NCI-H524 treated with DMSO at 0.1 percent for 48 hours (cell line): ENCODE data around the gene PDE4D.

Source experiments
- DNase-seq: peaks from one replicate; lab custom pipeline; 2025; lab: John Stamatoyannopoulos, UW

Gene PDE4D

GRCh38 chr5:59282726-59283125, 610.8 kb downstream of the PDE4D start:
- DNase-seq, result no peak

- no peak for DNase-seq
These were observed 613.5 kb downstream of the PDE4D start for GRCh38 chr5:59279979-59280378.

GRCh38 chr5:59276917-59277372, 616.6 kb downstream of the PDE4D start:
- DNase-seq, result no peak

- no peak for DNase-seq
These were observed 617.2 kb downstream of the PDE4D start for GRCh38 chr5:59276325-59276675.

DNA sequence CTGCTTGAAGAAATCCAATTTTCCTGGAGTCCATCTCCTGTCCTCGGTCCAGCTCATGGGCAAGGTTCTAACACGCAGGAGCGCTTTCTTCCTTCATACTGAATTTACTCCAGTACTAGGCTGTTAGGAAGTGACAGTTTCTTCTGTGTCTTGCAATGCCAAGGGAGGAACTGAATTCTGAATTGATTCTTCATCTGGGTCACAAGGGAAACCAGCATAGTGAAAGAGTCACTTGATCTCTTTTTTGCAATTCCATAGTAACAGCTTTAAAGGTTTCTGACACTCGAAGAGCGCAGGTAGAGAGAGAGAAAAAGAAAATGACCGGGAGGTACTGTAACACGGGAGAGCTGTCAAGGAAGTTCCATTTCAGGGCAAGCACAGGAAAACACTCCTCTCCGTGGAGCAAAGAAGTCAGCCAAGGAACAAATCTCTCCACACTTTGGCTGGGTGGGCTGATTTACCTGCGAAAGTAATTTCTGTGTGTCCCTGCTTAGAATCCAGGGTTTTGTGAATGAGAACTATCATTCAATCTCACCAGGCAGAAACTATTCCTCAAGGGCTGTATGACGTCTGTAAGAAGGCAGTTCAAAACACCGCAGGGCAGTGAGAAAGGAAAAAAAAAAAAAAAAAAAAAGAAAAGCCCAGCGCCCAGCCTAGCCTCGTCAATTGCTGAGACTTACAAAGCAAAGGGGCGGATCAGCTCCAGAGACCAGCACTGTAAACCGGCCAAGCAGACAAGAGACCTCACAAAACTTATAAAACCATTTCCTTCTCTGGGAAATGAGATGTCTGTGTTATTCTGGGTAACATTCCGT, 617.8 kb downstream of the PDE4D start:
- no peak for DNase-seq

DNA sequence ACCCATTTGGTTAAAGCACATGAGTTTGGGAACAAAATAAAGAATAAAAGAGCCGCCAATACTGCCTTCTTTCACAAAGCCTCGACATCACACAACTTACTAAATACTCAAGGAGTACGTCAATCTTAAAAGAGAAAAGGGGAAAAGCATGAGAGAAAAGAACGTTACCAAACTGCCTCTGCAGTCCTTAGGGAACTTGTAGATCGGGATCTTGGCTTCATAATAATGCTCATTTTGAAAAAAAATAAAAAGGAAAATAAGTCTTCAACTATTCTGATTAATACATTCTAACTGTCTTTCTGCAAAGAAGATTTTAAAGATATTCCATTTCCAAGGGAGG, 618.4 kb downstream of the PDE4D start:
- DNase-seq, result no peak

GRCh38 chr5:59274106-59274636, 619.4 kb downstream of the PDE4D start:
- no peak for DNase-seq

- no peak for DNase-seq
These were observed 620.6 kb downstream of the PDE4D start for GRCh38 chr5:59272809-59273427.

DNA sequence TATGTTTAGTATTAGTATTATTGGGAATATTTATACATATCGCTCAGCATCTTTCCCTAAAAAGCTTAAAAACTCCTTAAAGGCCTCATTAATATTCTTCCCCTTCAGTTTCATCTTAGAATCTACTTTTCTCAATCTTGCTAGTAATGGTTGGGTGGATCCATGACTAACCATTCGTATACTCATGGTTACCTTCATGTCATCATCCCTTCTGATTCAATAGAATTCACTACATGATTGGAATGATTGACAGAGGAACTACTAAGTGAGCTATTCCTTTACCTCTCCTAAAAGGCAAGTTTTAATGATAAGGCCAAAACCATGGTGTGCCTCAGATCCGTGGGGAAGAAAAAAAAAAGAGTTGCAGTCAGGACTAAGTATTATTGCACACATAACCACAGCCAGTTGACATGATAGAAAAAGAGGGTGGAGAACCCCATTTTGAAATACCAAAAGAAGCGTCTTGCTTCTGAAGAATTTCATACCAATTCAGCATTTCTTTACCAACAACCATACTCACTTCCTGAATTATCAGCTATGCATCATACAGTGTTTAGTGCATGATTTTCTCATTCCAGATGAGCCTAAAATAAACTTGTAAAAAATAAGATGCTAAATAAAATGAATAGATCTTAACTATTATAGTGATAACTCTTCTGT, 624.6 kb downstream of the PDE4D start:
- no peak for DNase-seq

- DNase-seq, result no peak
These were observed 626.5 kb downstream of the PDE4D start for GRCh38 chr5:59267033-59267432.

DNA sequence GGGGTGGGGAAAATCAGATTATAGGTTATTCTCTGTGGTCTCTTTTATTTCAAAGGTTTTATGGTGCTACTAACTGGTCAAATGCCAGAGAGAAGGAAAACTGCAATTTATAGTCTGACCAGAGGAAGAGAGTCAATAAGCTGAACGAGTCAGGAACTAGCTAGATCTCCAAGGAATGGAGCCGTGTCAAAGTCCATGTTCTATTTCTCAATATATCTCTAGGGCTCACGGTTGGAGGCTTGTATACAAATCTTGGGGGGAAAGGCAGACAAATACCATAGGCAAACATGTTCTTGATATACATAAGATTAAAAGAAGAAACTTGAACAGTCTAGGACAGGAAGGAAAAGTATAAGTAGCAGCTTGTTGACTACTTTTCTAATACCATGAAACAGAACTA, 627.1 kb downstream of the PDE4D start:
- no peak for DNase-seq

GRCh38 chr5:59264639-59265245, 628.8 kb downstream of the PDE4D start:
- DNase-seq, result no peak

GRCh38 chr5:59264013-59264412, 629.5 kb downstream of the PDE4D start:
- no peak for DNase-seq

- no peak for DNase-seq
These were observed 631.6 kb downstream of the PDE4D start for GRCh38 chr5:59261969-59262368.

GRCh38 chr5:59260973-59261372, 632.6 kb downstream of the PDE4D start:
- no peak for DNase-seq

DNA sequence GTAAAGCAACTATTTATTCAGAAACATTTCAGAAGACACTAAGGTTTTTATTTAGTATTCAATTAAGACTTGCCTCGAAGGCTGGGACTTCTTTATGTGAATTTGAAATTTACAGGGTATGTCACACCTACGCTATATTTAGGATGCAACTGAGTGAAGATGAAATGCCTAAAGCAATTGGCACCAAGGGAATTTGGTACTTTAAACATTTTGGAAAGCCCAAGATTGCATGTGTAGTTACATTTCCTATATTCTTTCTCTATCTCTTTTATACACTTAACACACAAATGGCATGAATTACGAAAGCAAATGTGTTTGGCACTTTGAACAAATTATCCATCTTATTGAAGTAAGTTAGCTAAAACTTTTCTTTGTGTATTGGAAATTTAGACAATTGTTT, 633.3 kb downstream of the PDE4D start:
- no peak for DNase-seq

- DNase-seq, result no peak
These were observed 634.3 kb downstream of the PDE4D start for GRCh38 chr5:59259237-59259636.

DNA sequence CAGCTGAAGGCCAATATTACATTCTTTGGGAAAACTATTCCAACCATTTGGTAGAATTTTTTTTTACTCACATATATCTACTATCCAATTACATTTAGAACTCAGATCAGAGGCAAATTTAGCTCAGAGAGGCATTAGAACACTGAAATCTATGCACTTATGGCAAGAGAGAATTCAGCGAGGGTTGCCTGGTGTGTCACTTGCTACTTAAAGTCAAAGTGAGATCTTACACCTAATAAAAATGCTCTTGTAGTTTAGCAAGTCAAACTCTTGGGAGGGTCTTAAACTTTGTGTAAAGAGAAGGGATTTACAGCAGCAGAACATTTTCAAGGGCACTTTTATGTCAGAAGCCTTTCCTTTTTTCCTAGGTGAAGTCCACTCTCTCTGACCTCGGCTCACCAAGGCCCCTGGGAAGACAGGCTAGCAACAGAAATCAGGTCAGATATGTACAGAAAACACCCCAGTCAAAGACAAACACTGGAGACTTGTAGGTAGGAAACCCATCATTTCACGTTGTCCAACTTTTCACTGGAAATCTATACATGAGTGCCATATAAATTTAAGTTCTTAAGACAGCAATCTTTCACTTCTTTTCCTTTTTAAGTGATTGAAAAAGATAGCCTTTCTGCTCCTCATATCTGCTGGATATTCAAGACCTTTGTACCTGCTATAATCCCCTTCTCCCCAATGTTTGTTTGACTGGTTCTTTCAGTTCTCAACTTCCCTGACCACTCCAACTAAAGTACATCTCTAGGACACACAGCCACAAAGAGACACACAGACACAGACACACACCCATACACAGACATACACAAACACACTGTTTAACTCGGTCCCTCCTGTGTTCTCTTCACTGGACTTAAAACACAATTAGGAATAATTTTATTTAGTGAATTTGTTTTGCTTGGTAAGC, 635.8 kb downstream of the PDE4D start:
- DNase-seq, result no peak

- no peak for DNase-seq
These were observed 637.2 kb downstream of the PDE4D start for GRCh38 chr5:59256331-59256730.

- peak; percentile 31 for DNase-seq
These were observed 639.4 kb downstream of the PDE4D start for GRCh38 chr5:59254055-59254687.

DNA sequence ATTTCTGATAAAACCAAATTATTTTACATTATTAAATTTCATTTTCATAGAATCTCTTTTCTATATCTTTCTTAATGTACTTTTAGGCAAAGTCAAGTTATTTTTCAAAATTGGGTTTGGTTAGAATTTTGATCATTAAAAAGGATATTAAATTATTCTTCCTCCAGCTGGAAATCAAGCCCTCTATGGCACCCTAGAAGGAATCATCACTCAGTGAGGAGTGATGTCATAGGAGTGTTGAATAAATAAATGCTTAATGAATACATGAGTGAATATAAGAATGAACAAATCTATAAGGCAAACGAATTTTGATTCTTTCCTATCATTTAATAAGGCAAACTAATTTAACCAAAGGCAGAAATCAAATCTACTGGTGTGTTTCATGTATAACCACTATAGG, 639.9 kb downstream of the PDE4D start:
- no peak for DNase-seq
